ENCODE measurements around the gene PPIL1. TPM values are rescaled to one million over a fixed set of nuclear protein-coding genes. Genes with fewer than 3 reads are reported as not detected.

Gene PPIL1
- total RNA-seq, 2 experiments from 2014 or later: 32.6 to 33.5 TPM

- H3K4me3 Mint-ChIP-seq: no peak overlapping the region
- peaks cover 12% of the 10 kb centered on the region for H3K4me1 Mint-ChIP-seq (ENCODE audit: low read depth)
- ChIA-PET POLR2A (interaction anchor here (0.7 kb wide), 1 partner anchor 166 kb away, joined by 3 read pairs; no protein-coding TSS in a partner anchor), CTCF (interaction anchor here (0.8 to 8.1 kb wide), 18 partner anchors 8 to 165 kb away, joined by 3 to 129 read pairs (median 5); partner anchors contain the start of gene PPIL1)
- H3K36me3 Mint-ChIP-seq (ENCODE audit: low read depth): peaks cover 51% of the 10 kb centered on the region
- H3K27me3 Mint-ChIP-seq (ENCODE audit: low read depth): no peaks in the 10 kb centered on the region
- H3K9me3 Mint-ChIP-seq (ENCODE audit: insufficient read depth): no peaks in the 10 kb centered on the region
- DNase-seq (no peak), ATAC-seq (no peak)
- no peak overlapping the region for H3K27ac Mint-ChIP-seq
These were observed 22.0 kb downstream of the PPIL1 start for GRCh38 chr6:36852481-36853147.

- POLR2A ChIA-PET: interaction anchor here (0.7 kb wide), 1 partner anchor 60 kb away, joined by 3 read pairs; no protein-coding TSS in a partner anchor
- ATAC-seq (no peak), DNase-seq (no peak)
- H3K9me3 Mint-ChIP-seq (ENCODE audit: insufficient read depth): no peaks in the 10 kb centered on the region
- H3K4me1 Mint-ChIP-seq (ENCODE audit: low read depth): peaks cover 9% of the 10 kb centered on the region
- no peak overlapping the region for H3K4me3 Mint-ChIP-seq
- CTCF ChIA-PET: interaction anchor here (0.7 to 8.1 kb wide), 31 partner anchors 9 to 166 kb away, joined by 3 to 129 read pairs (median 5); partner anchors contain the start of gene PPIL1
- no peak overlapping the region for H3K27ac Mint-ChIP-seq
- peaks cover 51% of the 10 kb centered on the region for H3K36me3 Mint-ChIP-seq (ENCODE audit: low read depth)
- H3K27me3 Mint-ChIP-seq (ENCODE audit: low read depth): no peaks in the 10 kb centered on the region
These were observed 23.0 kb downstream of the PPIL1 start for GRCh38 chr6:36851626-36852025.

DNA sequence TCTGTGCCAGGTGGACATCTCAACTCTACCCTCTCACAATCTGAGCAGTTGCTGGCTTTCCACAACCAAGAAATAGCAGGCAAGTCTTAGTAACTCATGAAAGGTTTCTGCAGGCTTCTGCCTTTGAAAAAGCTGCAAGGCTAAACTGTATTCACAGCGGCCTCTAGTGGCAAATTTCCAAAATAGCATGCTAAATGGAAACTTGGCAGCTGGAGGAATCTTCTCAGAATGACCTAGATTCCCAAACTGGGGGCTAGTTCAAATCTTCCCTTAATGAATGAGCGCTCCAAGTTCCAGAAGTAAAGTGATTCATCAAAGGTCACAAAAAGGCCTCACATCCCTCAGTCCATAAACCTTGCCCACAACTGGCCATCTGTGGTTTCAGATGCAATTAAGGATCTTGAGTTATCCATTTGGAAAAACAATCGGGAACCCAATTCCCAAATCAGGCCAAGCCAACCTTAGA, 23.4 kb downstream of the PPIL1 start:
- POLR2A ChIA-PET: interaction anchor here (0.7 kb wide), 1 partner anchor 59 kb away, joined by 3 read pairs; no protein-coding TSS in a partner anchor
- no peak overlapping the region for H3K4me3 Mint-ChIP-seq
- H3K27ac Mint-ChIP-seq: no peak overlapping the region
- no peaks in the 10 kb centered on the region for H3K27me3 Mint-ChIP-seq (ENCODE audit: low read depth)
- peaks cover 5% of the 10 kb centered on the region for H3K4me1 Mint-ChIP-seq (ENCODE audit: low read depth)
- ATAC-seq (no peak), DNase-seq (peak; percentile 68)
- H3K9me3 Mint-ChIP-seq (ENCODE audit: insufficient read depth): no peaks in the 10 kb centered on the region
- CTCF ChIA-PET: interaction anchor here (0.7 to 8.1 kb wide), 29 partner anchors 9 to 167 kb away, joined by 3 to 129 read pairs (median 5); partner anchors contain the start of genes C6orf89 and PPIL1
- peaks cover 47% of the 10 kb centered on the region for H3K36me3 Mint-ChIP-seq (ENCODE audit: low read depth)

DNA sequence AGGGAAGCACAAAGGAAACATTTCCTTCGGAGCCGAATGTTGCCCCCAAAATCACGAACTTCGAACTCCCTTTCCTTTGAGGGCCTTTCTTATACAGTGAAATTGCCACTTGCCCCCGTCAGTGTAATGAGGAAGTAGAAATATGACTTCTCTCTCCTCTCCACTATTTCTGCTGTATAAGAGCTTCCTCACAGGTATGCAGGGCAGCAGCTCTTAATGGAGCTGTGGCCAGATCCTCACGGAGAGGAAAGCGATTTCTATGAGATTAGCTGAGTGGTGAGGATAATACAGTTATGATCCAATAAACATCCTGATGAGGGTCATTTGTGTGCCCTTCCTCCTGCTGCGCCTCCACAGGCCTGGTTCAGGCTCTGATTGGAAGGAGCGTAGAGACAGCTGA, 24.6 kb downstream of the PPIL1 start:
- Mint-ChIP-seq H3K4me1 (ENCODE audit: low read depth) (peaks cover 4% of the 10 kb centered on the region), H3K9me3 (ENCODE audit: insufficient read depth) (no peaks in the 10 kb centered on the region), H3K27me3 (ENCODE audit: low read depth) (no peaks in the 10 kb centered on the region), H3K36me3 (ENCODE audit: low read depth) (peaks cover 37% of the 10 kb centered on the region), H3K27ac (no peak overlapping the region), H3K4me3 (no peak overlapping the region)
- DNase-seq (no peak), ATAC-seq (no peak)
- CTCF ChIA-PET: interaction anchor here (1.2 to 8.1 kb wide), 15 partner anchors 9 to 235 kb away, joined by 3 to 129 read pairs (median 7); partner anchors contain the start of gene PPIL1
- POLR2A ChIA-PET: no interaction called here

DNA sequence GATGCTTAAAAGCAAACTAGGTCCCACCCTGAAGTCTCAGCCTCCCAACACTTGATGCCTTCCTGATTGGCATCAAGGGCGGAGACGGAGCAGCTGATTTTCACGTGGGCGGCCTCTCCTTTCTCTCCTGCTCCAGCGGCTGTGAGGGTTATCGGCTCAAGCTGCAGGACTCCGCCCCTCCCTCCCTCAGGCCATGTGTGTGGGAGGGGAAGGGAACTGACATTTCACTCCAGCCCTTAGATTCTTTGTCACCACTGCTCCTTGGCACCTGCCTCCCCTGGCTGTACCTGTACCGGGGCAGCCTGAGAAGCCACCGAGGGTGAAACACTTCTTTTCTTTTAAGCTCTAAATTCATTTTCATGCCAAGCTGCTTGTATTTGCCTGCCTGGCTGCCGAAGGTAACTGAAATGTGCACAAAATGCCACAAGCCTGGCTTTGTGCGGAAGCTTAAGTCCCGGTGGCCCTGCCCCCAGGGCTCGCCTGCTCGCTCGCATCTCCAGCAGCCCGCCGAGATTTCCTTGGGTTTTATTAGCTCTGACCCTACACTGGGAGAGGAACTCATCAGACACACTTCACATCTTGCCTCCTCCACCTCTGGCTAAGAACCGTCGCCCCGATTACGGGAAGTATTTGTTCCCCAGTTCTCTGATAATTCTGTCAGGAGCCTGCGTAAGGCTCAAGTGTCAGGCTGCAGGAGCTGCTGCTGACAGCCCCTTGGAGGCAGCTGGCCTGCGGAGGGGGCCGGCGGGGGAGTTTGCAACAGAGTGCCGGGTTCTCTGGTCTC, 25.8 kb downstream of the PPIL1 start:
- Mint-ChIP-seq H3K4me3 (no peak overlapping the region), H3K27me3 (ENCODE audit: low read depth) (no peaks in the 10 kb centered on the region), H3K27ac (no peak overlapping the region), H3K36me3 (ENCODE audit: low read depth) (peaks cover 31% of the 10 kb centered on the region), H3K4me1 (ENCODE audit: low read depth) (peaks cover 4% of the 10 kb centered on the region), H3K9me3 (ENCODE audit: insufficient read depth) (no peaks in the 10 kb centered on the region)
- ChIA-PET CTCF (interaction anchor here (0.8 to 8.1 kb wide), 18 partner anchors 8 to 234 kb away, joined by 3 to 129 read pairs (median 5); partner anchors contain the start of gene PPIL1), POLR2A (interaction anchor here (0.6 to 1.5 kb wide), 2 partner anchors 82 to 386 kb away, joined by 3 to 4 read pairs; no protein-coding TSS in a partner anchor)
- DNase-seq (no peak), ATAC-seq (no peak)

DNA sequence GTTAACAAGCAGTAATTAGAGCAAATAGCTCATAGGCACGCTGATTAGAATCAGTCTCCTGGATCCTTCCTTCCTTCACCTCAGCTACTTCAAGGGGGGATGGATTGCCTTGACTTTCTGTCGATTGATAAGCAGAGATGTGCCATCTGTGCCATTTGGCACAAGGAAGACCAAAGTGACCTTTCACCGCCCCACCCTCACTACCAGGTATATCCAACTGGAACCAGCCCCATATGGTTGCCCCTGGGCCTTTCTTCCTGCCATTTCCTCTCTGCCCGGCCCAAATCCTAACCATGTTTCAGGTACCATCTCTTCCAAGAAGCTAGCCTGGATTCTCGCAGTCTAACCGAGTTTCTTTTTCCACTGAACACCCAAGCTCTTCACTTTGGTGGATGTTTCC, 26.6 kb downstream of the PPIL1 start:
- H3K27me3 Mint-ChIP-seq (ENCODE audit: low read depth): no peaks in the 10 kb centered on the region
- no peaks in the 10 kb centered on the region for H3K9me3 Mint-ChIP-seq (ENCODE audit: insufficient read depth)
- POLR2A ChIA-PET: no interaction called here
- no peaks in the 10 kb centered on the region for H3K4me1 Mint-ChIP-seq (ENCODE audit: low read depth)
- H3K4me3 Mint-ChIP-seq: no peak overlapping the region
- CTCF ChIA-PET: interaction anchor here (1.3 to 8.1 kb wide), 6 partner anchors 13 to 80 kb away, joined by 3 to 129 read pairs (median 6); no protein-coding TSS in a partner anchor
- no peak for DNase-seq
- H3K27ac Mint-ChIP-seq: no peak overlapping the region
- no peak for ATAC-seq
- H3K36me3 Mint-ChIP-seq (ENCODE audit: low read depth): peaks cover 22% of the 10 kb centered on the region

- peaks cover 17% of the 10 kb centered on the region for H3K36me3 Mint-ChIP-seq (ENCODE audit: low read depth)
- no peaks in the 10 kb centered on the region for H3K9me3 Mint-ChIP-seq (ENCODE audit: insufficient read depth)
- no peak overlapping the region for H3K4me3 Mint-ChIP-seq
- DNase-seq (no peak), ATAC-seq (no peak)
- CTCF ChIA-PET: interaction anchor here (1.5 to 8.1 kb wide), 4 partner anchors 12 to 79 kb away, joined by 5 to 129 read pairs (median 38); no protein-coding TSS in a partner anchor
- H3K4me1 Mint-ChIP-seq (ENCODE audit: low read depth): no peaks in the 10 kb centered on the region
- POLR2A ChIA-PET: no interaction called here
- no peaks in the 10 kb centered on the region for H3K27me3 Mint-ChIP-seq (ENCODE audit: low read depth)
- H3K27ac Mint-ChIP-seq: no peak overlapping the region
These were observed 27.5 kb downstream of the PPIL1 start for GRCh38 chr6:36847152-36847551.

DNA sequence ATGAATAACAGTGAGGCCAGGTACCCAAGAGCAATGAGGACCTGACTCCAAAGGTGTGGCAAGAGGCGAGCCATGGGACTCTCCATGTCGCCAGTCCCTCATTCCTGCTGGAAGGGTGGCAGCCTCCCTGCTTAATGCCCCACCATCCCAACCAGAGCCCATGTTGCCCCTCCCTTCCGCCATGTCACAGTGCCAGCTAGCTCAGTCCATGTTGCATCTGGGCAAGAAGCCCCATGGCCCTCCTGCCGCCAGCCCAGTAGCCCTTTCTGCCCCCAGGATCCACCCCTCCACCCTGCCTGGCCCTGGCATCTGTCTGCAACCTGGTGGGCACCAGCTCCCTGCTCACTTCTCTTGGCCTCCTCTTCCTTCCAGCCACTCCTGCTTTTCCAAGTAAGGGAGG, 29.4 kb downstream of the PPIL1 start:
- no peak overlapping the region for H3K4me3 Mint-ChIP-seq
- peaks cover 9% of the 10 kb centered on the region for H3K27me3 Mint-ChIP-seq (ENCODE audit: low read depth)
- ATAC-seq (no peak), DNase-seq (no peak)
- H3K4me1 Mint-ChIP-seq (ENCODE audit: low read depth): peaks cover 7% of the 10 kb centered on the region
- peaks cover 3% of the 10 kb centered on the region for H3K36me3 Mint-ChIP-seq (ENCODE audit: low read depth)
- H3K27ac Mint-ChIP-seq: no peak overlapping the region
- H3K9me3 Mint-ChIP-seq (ENCODE audit: insufficient read depth): no peaks in the 10 kb centered on the region
- ChIA-PET CTCF (interaction anchor here (1.1 kb wide), 1 partner anchor 79 kb away, joined by 4 read pairs; no protein-coding TSS in a partner anchor), POLR2A (no interaction called here)

- H3K36me3 Mint-ChIP-seq (ENCODE audit: low read depth): no peaks in the 10 kb centered on the region
- H3K27me3 Mint-ChIP-seq (ENCODE audit: low read depth): peaks cover 11% of the 10 kb centered on the region
- DNase-seq (no peak), ATAC-seq (no peak)
- ChIA-PET CTCF (interaction anchor here (1.1 kb wide), 1 partner anchor 79 kb away, joined by 4 read pairs; no protein-coding TSS in a partner anchor), POLR2A (no interaction called here)
- peaks cover 7% of the 10 kb centered on the region for H3K4me1 Mint-ChIP-seq (ENCODE audit: low read depth)
- H3K4me3 Mint-ChIP-seq: no peak overlapping the region
- H3K9me3 Mint-ChIP-seq (ENCODE audit: insufficient read depth): no peaks in the 10 kb centered on the region
- H3K27ac Mint-ChIP-seq: no peak overlapping the region
These were observed 30.1 kb downstream of the PPIL1 start for GRCh38 chr6:36844232-36845170.

- Mint-ChIP-seq H3K9me3 (ENCODE audit: insufficient read depth) (no peaks in the 10 kb centered on the region), H3K27me3 (ENCODE audit: low read depth) (peaks cover 22% of the 10 kb centered on the region), H3K36me3 (ENCODE audit: low read depth) (no peaks in the 10 kb centered on the region), H3K4me1 (ENCODE audit: low read depth) (peaks cover 14% of the 10 kb centered on the region), H3K27ac (no peak overlapping the region), H3K4me3 (no peak overlapping the region)
- ATAC-seq (no peak), DNase-seq (no peak)
- CTCF ChIA-PET: interaction anchor here (1.3 kb wide), 1 partner anchor 10 kb away, joined by 3 read pairs; no protein-coding TSS in a partner anchor
- POLR2A ChIA-PET: no interaction called here
These were observed 31.4 kb downstream of the PPIL1 start for GRCh38 chr6:36843170-36843569.

DNA sequence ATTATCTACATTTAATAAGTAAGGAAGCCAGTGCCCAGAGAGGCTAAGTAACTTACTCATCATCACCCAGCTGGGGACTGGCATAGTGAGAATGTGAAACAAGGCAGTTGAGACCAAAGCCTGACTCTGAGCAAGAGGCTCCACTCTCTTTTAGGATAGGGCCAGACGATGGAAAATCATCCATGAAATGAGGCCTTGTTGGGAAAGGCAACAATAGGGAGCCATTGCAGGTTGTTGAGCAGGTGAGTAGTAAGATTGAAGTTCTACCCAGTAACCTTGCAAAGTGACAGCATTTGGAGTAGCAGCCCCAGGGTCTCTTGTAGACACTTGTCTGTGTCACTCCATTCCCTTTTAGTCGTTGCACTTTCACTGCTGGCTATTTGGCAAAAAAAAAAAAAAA, 32.8 kb downstream of the PPIL1 start:
- H3K9me3 Mint-ChIP-seq (ENCODE audit: insufficient read depth): no peaks in the 10 kb centered on the region
- no peaks in the 10 kb centered on the region for H3K36me3 Mint-ChIP-seq (ENCODE audit: low read depth)
- ATAC-seq (no peak), DNase-seq (no peak)
- no peak overlapping the region for H3K4me3 Mint-ChIP-seq
- H3K27ac Mint-ChIP-seq: no peak overlapping the region
- POLR2A ChIA-PET: no interaction called here
- peaks cover 14% of the 10 kb centered on the region for H3K4me1 Mint-ChIP-seq (ENCODE audit: low read depth)
- peaks cover 35% of the 10 kb centered on the region for H3K27me3 Mint-ChIP-seq (ENCODE audit: low read depth)
- CTCF ChIA-PET: interaction anchor here (1.3 to 1.7 kb wide), 3 partner anchors 8 to 11 kb away, joined by 3 to 7 read pairs (median 5); no protein-coding TSS in a partner anchor

All from activated CD8-positive, alpha-beta T cell treated with anti-CD3 and anti-CD28 coated beads, Interleukin-2, amount 10 ng/mL, durations not matched to agents 7 days and 5 days (primary cell).